Skeletal muscle tissue (tissue), 4 donors: ENCODE measurements around the gene EFCAB10. TPM values are rescaled to one million over a fixed set of nuclear protein-coding genes. Genes with fewer than 3 reads are reported as not detected.

Source experiments
- H3K27ac ChIP-seq: one replicate; pipeline ENCODE4 v1.7.0; 2013; ENCODE audit warnings: mild to moderate bottlenecking, low read depth, low read length, inconsistent platforms
- H3K27me3 ChIP-seq, 3 donors: one replicate each; pipeline ENCODE4 v1.7.0; 2013; ENCODE audit warnings: low read length in 3 of 3; ENCODE audit not compliant: control insufficient read depth in 3 of 3, insufficient read depth in 3 of 3
- H3K36me3 ChIP-seq, 3 donors: one replicate each; pipeline ENCODE4 v1.7.0; 2013; ENCODE audit warnings: low read length in 3 of 3; ENCODE audit not compliant: control insufficient read depth in 3 of 3, insufficient read depth in 3 of 3
- H3K4me1 ChIP-seq, 3 donors: one replicate each; pipeline ENCODE4 v1.7.0; 2013; ENCODE audit warnings: low read length in 3 of 3, mild to moderate bottlenecking in 3 of 3; ENCODE audit not compliant: control insufficient read depth in 3 of 3, insufficient read depth in 3 of 3
- H3K4me3 ChIP-seq, 3 donors: one replicate each; pipeline ENCODE4 v1.7.0; 2013; ENCODE audit warnings: low read length in 3 of 3
- H3K9ac ChIP-seq, 3 donors: one replicate each; pipeline ENCODE4 v1.7.0; 2013; ENCODE audit warnings: low read length in 3 of 3, mild to moderate bottlenecking in 3 of 3, moderate library complexity in 2 of 3, low read depth in 1 of 3
- H3K9me3 ChIP-seq, 3 donors: one replicate each; pipeline ENCODE4 v1.7.0; 2013; ENCODE audit warnings: low read length in 3 of 3; ENCODE audit not compliant: control insufficient read depth in 3 of 3
- total RNA-seq: library from RNA; depleted of rRNA; stranded (reverse); fragments of >200 nt; gene quantifications from one replicate; pipeline ENCODE4 v1.2.3, GENCODE V29; 2014
- donor health status: Osteomylitis.

Gene EFCAB10
- total RNA-seq, 1 donor from 2014 or later: not detected

DNA sequence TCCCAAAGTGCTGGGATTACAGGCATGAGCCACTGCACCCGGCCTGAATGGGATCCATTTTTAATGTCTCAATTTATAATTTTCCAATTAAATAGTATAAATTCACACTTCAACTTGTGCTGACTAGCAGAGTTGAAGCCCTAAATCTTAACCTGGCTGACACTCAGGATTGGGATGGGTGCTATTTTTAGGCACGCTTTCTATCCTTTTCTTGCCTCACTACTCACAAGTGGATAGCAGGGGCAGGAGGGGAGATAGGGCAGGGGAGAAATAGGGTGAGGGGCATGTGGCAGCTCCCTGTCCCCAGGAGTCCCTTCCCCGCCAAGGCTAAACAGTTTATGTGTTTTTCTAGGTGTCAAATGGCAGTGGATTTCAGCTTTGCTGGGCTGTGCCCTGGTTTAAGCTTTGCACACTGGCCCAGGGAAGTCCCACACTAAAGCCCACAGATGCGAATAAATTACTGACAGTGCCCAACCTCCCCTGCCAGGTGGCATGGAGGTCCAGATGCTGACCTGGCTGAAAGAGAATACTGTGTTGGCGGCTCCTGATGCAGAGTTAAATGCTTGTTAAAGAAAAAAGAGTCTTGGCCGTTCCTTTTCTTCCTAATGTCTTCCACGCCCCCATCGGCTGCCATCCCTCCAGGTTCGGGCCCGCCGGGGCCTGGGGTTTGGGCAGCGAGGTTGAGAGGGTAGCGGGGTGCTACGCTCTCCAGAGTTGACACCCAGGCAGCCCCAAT, 36.2 kb upstream of the EFCAB10 start:
- Histone ChIP-seq H3K9ac (peak overlapping the region in 1 of 3 donors; percentile 65), H3K4me3 (peak overlapping the region in 2 of 3 donors; percentile 4 to 43), H3K27me3 (no peaks in the 10 kb centered on the region), H3K9me3 (no peaks in the 10 kb centered on the region), H3K36me3 (peaks cover 13 to 24% (median 19%) of the 10 kb centered on the region in 3 donors), H3K27ac (peak overlapping the region; percentile 46), H3K4me1 (peaks cover 5 to 23% (median 16%) of the 10 kb centered on the region in 3 donors)

DNA sequence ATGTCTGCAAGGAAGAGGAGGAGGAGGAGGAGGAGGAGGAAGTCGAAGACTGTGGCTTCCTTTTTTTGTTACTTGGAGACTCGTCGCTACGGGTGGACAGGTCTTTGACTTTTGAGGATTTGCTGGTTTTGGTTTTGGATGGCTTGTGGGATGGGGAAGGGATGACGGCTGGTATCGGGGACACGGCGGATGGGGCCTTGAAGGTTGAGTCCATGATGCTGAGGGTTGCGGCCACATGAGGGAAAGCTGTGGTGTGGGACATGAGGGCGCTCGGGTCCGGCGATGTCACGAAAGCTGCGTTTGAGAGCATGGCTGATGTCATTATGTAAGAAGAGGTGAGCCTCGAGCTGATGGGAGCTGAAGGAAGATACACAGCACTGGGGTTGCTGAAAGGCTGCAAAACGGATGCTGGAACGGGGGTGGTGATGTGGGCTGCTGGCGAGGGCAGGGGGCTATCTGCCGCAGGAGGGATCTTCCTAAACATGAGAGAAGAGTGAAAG, 33.1 kb upstream of the EFCAB10 start:
- no peaks in the 10 kb centered on the region for H3K27me3 ChIP-seq
- no peak overlapping the region for H3K4me3 ChIP-seq
- no peak overlapping the region for H3K9ac ChIP-seq
- H3K9me3 ChIP-seq: no peaks in the 10 kb centered on the region
- peaks cover 13 to 22% (median 15%) of the 10 kb centered on the region in 3 donors for H3K36me3 ChIP-seq
- H3K27ac ChIP-seq: no peak overlapping the region
- peaks cover 5 to 15% (median 8%) of the 10 kb centered on the region in 3 donors for H3K4me1 ChIP-seq

DNA sequence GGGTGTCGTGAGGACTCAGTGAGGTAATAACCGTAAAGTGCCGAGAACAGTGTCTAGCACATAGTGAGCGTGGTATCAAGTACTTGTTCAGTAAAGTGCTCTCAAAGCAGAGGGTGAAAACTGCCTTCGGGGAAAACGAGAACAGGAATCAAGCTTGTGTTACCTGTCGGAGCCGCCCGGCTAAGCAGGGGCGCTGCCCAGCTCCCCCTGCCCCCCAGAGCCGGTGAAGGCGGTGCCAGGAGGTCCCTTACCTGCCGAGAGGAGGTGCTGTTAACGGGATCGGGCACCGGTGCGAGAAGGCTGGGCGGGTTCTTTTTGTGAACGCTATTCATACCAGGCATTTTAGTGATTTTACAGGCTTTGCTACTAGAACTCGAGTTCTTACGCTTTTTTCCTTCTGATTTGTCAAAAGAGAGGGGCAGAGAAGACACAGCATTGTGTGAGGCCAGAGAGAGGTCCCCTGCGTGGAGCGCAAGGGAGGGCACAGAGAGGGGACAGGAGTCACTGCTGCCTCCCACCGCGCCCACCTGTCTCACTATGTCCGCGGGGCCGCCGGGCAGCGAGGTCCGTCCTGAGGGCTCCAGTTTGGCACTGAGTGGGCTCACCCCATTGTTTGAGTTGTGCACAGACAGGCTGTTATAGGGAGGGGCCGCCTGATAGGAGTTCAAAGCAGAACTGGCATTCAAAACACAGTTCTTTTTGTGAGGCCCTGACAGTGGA, 32.5 kb upstream of the EFCAB10 start:
- Histone ChIP-seq H3K36me3 (peaks cover 13 to 22% (median 15%) of the 10 kb centered on the region in 3 donors), H3K4me1 (peaks cover 5 to 15% (median 8%) of the 10 kb centered on the region in 3 donors), H3K4me3 (no peak overlapping the region), H3K27ac (no peak overlapping the region), H3K9ac (no peak overlapping the region), H3K27me3 (no peaks in the 10 kb centered on the region), H3K9me3 (no peaks in the 10 kb centered on the region)

DNA sequence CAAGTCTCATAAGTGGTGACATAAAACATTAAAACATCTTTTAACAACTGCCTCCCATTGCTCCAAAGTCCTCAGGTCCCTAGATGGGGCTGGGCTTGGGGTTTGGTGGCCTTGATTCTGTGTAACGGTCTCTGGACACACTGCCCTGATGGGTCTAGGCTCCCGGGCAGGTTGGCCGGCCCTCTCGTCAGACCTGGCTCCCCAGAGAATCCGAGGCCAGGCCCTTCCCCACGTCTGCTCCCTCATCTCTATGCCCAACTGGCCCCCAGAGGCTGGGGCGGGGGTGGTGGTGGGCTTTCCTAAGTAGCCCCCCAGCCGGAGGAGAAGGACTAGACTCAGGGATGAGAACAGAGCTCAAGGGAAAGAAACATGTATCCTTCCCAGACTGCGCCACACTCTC, 31.5 kb upstream of the EFCAB10 start:
- H3K4me1 ChIP-seq: peaks cover 4 to 8% (median 7%) of the 10 kb centered on the region in 3 donors
- H3K27ac ChIP-seq: no peak overlapping the region
- peaks cover 13 to 22% (median 15%) of the 10 kb centered on the region in 3 donors for H3K36me3 ChIP-seq
- no peaks in the 10 kb centered on the region for H3K9me3 ChIP-seq
- no peak overlapping the region for H3K9ac ChIP-seq
- H3K27me3 ChIP-seq: no peaks in the 10 kb centered on the region
- H3K4me3 ChIP-seq: no peak overlapping the region

DNA sequence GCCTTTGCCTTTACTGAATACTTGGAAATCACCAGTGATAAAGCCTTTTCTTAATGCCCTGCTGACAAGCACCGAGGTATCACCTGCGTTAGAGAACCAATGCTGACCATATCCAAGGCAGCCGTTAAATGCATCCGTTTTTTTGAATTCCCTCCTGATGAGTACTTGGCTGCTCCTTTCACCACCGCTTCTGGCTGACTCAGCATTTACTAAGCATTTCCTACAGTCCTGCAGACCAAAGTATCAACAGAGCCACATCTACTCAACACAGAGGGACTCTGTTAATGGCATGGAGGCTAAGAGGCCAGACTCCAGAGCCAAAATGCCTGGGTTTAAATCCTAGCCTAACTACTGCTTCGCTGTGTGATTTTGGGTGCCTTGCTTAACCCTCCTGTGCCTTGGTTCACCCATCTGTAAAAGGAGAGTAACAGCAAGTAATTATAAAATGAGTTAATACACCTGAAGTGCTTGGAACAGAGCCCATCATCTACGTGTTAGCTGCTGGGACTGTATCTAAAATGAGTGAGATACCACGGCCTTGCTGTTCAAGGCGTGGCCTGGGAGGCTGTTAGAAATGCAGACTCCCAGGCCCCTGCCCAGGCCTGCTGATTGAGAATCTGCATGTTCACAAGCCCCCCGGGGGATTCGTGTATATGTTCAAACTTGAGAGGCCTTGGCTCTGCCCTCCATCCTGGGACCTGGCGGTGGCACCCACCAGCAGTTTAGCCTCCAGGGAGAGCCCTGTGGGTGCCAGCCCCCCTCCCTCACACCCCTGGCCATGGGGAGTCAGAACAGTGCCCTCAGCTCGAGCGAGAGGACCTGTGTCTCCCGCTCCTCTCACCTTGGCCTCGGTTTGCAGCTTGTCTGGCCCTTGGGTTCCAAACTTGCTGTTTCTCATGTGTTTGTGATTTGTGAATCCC, 30.8 kb upstream of the EFCAB10 start:
- H3K27ac ChIP-seq: no peak overlapping the region
- H3K27me3 ChIP-seq: no peaks in the 10 kb centered on the region
- no peak overlapping the region for H3K4me3 ChIP-seq
- no peak overlapping the region for H3K9ac ChIP-seq
- H3K9me3 ChIP-seq: no peaks in the 10 kb centered on the region
- peaks cover 0 to 1% (median 0%) of the 10 kb centered on the region in 3 donors for H3K4me1 ChIP-seq
- peaks cover 13 to 22% (median 15%) of the 10 kb centered on the region in 3 donors for H3K36me3 ChIP-seq

DNA sequence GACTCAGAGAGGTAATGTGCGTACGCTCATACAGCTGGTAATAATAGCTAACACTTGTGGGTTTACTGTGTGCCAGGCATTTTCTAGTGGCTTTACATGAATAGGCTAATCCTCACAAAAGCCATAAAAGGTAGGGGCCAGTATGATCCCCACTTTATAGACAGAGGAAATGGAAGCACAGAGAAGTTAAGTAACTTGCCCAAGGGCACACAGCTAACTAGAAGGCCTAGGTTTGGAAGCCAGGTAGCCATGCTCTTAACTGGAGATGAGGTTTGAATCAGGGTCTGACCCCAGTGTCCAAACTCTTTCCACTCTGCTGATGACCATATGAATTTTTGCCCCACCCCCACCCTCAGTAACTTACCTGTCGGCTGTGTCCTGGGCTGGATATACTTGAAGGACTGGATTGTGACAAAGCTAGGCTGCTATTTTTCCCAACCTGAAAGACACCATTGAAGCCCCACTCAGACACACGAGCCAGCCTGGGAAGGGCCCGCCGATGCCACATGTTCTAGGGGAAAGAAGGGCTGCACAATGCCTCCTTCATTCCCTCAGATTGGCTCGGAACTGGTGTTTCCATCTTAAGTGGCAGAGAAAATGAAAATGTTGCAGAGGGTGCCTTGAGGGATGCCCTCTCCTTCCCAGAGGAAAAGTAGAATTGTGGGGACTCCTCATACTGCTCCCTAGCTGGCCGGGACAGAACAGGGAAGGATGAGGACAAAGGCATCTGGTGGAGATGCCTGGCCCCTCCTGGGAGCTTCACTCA, 29.1 kb upstream of the EFCAB10 start:
- Histone ChIP-seq H3K27me3 (no peaks in the 10 kb centered on the region), H3K9ac (no peak overlapping the region), H3K4me1 (no peaks in the 10 kb centered on the region), H3K36me3 (peaks cover 6 to 15% (median 11%) of the 10 kb centered on the region in 3 donors), H3K9me3 (no peaks in the 10 kb centered on the region), H3K27ac (no peak overlapping the region), H3K4me3 (no peak overlapping the region)

DNA sequence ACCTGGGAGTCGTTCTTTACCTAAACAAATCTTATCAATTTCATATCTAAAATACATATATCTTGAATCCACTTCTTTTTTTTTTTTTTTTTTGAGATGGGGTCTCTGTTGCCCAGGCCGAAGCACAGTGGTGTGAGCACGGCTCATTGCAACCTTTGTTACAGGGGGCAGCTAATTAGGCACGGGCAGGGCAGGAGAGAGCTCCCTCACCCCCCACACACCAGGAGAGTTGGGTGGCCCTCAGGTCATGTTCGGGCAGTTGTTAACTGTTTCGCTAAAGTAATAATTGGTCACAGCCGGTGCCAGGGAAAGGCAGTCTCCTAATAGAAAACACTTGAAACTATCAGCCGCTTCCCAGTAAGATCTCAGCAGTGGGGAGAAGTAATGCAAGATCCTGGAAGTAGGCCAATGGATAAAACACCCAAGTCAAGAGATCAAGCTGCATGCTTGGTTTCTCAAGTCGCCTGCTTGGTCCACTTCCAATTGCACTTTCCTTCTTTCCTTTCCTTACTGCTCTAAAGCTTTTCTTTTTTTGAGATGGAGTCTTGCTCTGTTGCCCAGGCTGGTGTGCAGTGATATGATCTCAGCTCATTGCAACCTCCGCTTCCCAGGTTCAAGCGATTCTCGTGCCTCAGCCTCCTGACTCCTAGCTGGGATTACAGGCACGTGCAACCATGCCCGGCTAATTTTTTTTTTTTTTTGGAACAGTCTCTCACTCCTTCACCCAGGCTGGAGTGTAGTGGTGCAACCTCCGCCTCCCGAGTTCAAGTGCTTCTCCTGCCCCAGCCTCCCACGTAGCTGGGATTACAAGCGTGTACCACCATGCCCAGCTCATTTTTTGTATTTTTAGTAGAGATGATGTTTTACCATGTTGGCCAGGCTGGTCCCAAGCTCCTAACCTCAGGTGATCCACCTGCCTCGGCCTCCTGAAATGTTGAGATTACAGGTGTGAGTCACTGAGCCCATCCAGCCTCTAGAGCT, 21.3 kb upstream of the EFCAB10 start:
- Histone ChIP-seq H3K4me3 (no peak overlapping the region), H3K27me3 (no peaks in the 10 kb centered on the region), H3K9ac (no peak overlapping the region), H3K4me1 (peaks cover 0 to 6% (median 0%) of the 10 kb centered on the region in 3 donors), H3K27ac (no peak overlapping the region), H3K36me3 (no peaks in the 10 kb centered on the region), H3K9me3 (no peaks in the 10 kb centered on the region)

DNA sequence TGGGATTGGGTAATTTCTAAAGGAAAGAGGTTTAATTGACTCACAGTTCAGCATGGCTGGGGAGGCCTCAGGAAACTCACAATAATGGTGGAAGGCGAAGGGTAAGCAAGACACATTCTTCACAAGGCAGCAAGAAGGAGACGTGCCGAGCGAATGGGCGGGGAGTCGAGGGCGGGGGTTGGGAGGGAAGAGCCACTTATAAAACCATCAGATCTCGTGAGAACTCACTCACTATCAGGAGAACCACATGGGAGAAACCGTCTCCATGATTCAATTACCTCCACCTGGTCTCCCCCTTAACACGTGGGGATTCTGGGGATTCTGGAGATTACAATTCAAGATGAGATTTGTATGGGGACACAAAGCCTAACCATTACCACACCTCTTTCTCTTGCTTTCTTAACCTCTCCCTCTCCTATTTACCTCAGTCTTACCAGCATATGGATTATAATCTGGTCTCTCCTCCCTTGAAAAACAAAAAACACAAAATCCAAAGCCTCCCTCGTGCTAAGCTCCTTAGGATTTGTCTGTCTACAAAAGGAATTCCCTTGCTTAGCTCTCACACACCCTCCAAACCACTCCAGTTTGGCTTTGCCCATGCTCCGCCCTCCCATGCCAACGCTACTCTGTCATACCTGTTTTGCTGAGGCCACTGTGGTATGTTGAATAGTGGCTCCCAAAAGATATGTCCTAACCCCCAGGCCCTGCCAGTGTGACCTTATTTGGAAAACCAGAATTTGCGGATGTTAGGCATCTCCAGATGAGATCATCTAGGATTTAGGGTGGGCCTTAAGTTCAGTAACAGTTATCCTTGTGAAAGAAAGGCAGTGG, 19.6 kb upstream of the EFCAB10 start:
- Histone ChIP-seq H3K9me3 (no peaks in the 10 kb centered on the region), H3K9ac (no peak overlapping the region), H3K27me3 (no peaks in the 10 kb centered on the region), H3K4me1 (peaks cover 0 to 6% (median 0%) of the 10 kb centered on the region in 3 donors), H3K36me3 (no peaks in the 10 kb centered on the region), H3K4me3 (no peak overlapping the region), H3K27ac (no peak overlapping the region)
